ENCODE data around the gene ADAMTS10.
"Not testable (repeated sequence)": the region's sequence is repeated elsewhere in the genome, so short reads cannot be mapped to it uniquely, and the experiment has no call there.

Gene ADAMTS10

DNA sequence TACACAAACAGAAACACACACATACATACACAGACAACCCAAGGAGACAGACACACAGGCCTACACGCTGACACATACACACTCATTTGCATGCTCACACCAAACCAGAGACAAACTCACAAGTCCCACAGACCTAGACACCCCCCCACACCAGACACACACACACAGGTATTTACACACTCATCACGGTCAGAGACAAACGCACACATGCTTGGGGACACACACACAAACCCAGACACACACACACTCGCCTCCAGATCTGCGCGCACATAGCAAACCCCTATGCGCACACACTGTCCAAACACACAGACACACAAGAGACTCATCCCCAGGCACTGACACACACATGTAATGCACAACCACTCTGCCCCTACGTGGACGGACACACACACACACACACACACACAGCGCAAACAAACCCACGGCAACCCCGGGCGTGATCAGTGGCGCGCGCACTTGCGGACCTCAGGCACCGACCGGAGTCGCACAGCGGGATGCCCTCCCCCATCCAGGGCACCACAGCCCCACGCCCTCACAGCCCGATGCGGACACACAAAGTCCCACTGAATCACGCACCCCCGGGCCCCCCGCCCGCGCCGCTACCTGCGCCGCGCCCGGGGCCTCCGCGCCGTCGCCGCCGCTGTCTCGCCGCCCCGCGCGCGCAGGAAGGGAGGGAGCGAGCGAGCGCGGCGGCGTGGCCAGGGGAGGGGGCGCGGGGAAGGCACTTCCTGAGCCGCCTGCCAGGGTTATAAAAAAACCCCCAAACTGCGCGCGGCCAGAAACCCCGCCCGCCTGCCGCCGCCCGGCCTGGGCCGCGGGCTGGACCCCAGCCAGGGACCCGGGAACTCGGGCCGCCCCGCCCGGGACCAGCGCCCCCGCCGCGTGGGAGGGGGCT lies at the start of gene ADAMTS10:
ADAMTS10 (minus strand) TSS at position 675 of the 895 bp plus-strand sequence. CDS start 5,005 bp downstream, outside the sequence.
- DNase-seq, result peak; percentile 47

DNA sequence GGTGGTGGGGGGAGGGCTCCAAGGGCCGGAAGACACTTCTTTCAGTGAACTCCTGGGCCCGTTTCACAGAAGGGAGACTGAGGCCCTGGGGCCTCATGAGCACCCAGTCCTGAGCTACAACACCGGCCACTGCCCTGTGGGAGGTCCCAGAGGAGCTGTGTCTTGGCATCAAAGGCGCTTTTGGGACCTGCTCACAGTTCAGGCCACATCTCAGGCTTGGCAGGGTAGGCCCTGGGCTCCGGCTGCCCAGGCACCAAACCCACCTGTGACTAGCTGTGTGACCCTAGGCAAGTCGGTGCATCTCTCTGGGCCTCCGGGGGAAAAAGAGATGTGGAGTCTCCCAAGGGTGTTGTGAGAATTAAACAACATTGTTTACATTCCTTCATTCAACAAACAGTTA lies 49.4 kb upstream of the ADAMTS10 start:
- no peak for DNase-seq

DNA sequence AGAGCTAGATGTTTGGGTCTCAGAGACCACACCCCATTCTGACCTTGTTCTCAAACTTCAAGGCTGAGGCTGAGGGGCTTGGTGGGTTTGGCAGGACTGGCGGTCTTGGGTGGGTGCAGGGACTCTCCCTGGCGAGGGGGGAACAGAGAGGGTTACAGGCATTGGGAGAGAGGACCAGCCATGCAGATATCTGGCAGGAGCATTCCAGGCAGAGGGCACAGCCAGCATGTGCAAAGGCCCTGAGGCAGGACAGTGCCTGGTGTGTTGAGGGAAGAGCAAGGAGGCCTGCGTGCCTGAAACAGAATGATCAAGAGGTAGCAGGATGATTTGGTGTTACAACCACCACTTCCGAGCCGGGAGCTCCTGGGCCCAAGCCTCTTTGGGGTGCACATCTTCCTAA lies 47.4 kb upstream of the ADAMTS10 start:
- DNase-seq, result no peak

DNA sequence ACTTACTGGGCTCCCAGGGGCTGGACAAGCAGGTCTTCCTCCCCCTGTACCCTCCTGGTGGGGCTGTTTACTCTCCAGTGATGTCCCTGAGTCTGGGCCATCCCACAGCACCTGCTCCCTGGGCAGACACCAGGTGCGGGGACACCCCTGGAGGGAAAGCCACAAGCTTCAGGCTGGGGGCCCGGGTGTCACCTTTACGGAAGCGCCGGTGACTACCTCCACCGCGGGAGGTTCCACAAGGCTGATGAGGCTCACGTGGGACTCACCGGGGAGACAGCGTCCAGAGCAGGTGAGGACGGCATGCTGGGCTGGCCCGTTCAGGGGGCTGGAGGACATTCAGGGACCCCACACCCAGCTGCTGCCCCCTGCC lies 44.8 kb upstream of the ADAMTS10 start:
- DNase-seq, result no peak

DNA sequence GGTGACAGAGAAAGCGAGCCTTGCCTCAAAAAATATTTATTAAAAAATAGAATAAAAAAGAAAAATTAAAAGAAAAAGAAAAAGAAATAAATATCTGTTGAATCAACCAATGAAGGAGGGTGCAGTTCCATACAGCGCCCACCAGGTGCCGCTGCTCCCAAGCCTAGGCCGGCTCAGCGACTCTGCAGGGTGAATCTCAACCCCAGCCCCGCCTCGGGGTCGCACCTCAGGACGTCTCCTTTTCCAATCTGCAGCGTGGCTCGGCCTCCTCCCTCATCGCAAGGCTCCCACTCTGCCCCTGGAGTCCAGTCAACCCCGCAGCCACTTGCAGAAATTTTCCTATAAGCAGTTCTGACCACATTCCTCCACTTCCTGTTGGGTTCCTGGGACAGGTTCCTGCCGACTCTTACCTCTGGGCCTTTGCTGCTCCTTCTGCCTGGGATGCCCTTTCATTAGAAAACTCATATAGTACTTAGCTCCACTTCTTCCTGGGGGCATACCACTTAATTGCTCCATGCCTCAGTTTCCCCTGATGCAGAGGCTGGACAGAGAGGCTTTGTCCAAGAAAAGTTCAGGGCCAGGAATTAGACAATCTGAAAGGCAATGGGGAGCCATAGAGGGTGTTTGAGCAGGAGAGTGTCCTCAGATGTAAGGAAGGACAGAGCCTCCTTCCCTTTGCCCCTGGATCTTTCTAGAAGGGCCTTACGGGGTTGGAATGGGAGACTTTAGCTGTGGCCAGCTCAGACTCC lies 44.2 kb upstream of the ADAMTS10 start:
- peak; percentile 73 for DNase-seq

DNA sequence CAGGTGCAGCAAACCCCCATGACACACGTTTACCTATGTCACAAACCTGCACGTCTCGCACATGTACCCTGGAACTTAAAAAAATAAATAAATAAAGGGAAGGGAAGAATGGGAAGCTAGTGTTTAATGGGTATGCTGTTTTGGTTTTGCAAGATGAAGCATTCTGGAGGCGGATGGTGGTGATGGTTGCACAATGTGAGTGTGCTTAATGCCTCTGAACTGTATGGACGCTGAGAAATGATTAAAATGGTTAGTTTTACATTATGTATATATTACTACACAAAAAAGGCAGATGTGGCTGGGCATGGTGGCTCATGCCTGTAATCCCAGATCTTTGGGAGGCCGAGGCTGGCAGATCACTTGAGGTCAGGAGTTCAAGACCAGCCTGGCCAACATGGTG lies 37.7 kb upstream of the ADAMTS10 start:
- peak; percentile 27 for DNase-seq

DNA sequence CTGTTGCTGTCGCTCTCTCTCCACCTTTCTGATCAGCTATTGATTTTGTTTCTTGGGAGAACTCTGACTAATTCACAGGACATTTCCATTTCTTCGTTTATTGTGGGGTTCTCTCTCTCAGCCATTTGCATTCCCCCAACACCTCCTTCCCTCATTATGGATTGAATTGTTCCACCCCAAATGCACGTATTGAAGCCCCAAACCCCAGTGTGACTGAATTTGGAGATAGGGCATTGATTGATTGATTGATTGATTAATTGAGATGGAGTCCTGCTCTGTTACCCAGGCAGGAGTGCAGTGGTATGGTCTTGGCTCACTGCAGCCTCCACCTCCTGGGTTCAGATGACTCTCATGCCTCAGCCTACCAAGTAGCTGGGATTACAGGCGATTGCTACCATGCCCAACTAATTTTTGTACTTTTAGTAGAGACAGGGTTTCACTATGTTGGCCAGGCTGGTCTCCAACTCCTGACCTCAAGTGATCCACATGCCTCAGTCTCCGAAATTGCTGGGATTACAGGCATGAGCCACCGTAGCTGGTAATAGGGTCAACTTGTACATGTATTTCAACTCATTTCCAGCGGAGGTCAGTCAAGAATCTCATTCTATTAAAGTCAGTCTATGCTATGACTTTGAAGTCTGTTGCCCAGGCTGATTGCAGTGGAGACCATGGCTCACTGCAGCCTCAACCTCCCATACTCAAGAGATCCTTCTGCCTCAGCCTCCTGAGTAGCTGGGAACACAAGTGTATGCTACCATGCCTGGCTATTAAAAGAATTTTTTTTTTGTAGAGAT lies 33.5 kb upstream of the ADAMTS10 start:
- peak; percentile 43 for DNase-seq

DNA sequence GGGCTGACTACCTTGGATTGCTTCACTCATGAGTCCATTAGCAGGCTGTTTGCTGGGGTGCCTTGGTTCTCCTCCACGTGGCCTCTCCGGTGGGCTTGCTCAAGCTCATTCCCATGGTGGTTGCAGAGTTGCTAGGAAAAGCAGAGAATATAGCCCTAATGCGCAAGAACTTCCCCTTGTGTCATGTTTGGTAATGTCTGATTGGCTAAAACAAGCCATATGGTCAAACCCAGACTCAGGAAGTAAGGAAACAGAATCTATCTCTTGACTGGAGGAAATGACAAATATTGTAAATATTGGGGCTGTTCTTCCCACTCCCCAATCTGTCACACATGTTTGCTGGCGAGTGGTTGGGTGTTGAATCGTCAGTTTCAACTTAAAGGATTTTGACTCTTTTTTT lies 32.0 kb upstream of the ADAMTS10 start:
- DNase-seq, result no peak

DNA sequence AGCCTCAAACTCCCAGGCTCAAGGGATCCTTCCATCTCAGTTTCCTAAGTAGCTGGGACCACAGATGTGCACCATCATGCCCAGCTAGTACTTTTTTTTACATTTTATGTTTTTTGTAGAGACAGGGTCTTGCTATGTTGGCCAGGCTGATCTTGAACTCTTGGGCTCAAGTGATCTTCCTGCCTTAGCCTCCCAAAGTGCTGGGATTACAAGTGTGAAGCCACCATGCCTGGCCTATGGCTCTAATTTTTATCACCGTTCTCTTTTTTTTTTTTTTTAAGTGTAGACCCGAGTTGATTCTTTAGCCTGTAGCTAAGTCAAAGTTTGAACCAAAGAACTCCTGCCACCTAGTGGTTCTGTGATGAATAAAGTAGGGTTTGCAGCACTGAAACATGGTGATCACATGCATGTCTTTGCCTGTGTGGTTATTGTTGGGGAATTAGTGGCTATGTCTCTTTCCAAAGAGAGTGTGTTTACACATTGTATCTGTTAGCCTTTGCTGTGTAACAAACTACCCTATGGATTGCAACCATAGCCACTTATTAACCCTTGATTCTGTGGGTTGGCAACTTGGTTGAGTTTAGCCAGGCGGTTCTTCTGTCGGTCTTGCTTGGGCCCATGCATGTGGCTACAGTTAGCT lies 31.5 kb upstream of the ADAMTS10 start:
- DNase-seq, result peak; percentile 76

DNA sequence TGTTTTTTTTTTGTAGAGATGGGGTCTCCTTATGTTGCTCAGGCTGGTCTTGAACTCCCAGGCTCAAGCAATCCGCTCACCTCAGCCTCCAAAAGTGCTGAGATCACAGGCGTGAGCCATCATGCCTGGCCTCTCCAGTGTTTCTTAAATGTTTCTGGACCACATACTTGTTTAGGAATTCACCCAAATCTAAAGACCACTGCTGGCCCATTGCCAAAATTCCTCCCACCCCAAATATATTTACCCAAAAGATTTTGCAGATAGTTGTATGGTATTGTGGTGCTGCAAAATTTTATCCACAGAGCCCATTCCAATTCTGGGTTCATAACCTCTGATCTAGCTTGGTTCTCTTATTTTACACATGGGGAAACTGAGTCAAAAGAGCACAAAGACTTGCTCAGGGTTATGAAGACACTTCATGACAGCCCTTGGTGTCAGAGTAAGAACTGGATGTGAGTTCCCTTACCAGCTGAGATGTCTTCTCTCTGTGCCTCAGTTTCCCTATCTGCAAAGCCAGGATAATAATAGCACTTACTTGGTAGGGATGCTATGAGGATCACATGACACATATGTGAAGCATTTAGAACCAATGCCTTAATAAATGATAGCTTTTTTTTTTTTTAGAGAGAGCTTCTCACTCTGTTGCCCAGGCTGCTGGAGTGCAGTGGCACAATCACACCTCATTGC lies 30.8 kb upstream of the ADAMTS10 start:
- DNase-seq, result no peak

DNA sequence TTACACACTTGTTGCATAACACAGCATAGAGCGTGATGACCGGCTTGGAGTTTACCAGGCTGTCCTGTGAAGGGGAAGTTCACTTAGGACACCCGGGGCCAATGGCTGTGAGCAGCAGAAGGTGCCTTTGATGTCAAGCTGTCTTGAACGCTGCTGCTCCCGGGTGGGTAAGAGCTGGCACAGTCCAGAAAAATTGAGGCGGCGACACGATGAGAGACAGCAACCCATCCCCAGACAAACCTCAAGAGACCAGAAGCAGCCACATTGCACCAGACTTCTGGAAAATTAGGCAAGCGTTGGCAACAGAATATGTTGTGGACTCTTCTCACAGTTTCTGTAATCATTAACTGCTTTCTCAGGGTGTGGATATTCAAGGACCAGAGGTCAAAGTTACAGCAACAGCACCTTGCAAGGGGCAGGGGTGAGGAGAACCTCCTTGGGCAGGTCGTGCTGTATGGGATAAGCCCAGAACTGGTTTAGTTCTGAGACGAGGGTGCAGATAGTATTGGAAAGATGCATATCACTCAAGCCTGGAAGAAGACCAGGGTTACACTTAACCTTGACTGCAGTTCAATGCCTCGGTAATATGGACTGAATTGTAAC lies 30.0 kb upstream of the ADAMTS10 start:
- peak; percentile 51 for DNase-seq

DNA sequence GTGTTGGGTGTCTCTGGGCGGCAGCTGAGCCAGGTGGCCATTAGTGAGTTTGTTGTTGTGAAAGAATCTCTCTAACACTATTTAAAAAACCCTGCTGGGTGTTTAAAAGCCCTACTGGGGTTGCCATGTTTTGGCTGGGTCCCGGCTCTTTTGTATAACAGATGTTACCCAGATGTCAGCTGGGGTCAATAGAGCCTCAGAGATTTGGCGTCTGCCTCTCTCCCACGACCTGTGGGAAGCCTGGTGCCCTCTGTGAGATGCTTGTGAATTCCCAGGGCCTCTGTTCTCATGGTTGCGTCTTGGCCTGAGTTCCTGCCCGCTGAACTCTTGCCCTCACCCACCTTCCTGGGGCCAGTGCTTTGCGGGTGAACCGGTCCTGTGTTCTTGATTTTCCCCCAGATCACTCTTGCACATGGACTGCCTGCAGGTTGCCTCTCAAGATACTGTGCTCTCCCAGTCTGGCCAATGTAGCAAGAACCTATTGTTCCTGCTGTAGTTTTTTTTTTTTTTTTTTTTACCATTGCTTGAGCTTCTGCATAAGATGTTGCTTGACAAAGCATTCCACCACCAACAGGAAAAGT lies 29.4 kb upstream of the ADAMTS10 start:
- no peak for DNase-seq

DNA sequence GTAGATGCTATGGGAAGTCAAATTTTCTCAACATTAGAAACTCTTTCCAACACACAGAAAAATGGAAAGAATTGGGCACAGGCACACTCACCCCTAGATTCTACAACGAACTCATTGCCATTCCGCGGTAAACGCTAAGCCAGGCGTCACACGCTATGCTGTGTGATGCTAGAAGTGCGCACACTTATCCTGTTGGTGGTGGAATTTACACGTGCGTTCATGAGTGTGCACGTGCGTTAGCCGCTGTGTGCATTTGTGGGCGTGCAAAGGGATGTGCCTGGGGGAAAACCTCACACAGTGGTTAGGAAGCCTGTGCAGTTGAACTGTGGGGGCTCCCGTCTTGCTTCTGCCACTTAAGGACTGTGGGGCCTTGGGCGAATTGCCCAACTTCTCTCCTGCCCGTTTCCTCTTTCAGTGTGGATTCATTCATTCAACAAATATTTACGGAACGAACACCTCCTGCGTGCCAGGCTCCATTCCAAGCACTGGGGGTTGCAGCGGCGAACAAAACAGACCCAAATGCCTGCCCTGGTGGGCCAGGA lies 27.6 kb upstream of the ADAMTS10 start:
- peak; percentile 58 for DNase-seq

DNA sequence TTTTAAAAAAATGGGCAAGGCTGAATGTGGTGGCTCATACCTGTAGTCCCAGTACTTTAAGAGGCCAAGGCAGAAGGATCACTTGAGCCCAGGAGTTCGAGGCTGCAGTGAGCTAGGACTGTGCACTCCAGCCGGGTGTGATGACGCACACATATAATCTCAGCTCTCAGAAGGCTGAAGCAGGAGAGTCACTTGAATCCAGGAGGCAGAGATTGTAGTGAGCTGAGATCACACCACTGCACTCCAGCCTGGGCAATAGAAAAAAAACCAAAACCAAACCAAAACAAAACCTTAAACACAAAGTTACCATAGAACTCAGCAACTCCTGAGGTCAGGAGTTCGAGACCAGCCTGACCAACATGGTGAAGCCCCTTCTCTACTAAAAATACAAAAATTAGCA lies 26.6 kb upstream of the ADAMTS10 start:
- not testable (repeated sequence) for DNase-seq

DNA sequence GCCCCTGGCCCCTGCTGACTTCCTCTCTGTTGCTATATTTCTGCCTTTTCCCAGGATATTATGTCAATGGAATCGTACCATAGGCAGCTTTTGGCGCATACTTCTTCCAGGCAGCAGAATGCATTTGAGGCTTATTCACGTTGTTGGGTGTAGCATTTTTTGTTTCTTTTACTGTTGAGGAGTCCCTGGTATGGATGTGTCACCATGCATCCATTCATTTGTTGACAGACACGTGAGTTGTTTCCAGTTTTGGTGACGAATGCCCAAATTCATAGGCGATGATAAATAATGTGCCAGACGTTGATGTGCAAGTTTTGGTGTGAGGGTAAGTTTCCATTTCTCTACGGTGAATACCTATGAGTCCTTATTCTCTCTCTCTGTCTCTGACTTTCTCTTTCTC lies 24.9 kb upstream of the ADAMTS10 start:
- DNase-seq, result no peak

DNA sequence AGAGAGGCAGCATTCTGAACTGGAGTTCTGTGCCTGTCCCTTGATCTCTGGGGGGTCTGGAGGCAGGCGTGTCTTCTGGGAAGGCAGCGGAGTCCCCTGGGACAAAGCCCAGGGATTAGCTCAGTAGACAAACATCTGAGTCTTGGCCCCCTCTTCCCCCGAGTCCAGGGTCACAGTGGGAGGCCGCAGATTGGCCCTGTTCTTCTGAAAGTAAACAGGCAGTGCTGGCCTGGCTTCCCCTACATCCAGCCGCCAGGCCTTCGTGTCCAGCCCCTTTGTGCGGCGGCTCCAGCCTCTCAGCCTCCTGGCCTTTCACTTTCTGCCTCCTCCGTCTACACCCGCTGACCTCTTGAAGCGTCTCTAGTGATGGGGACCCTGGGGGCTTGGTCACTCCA lies 20.9 kb upstream of the ADAMTS10 start:
- no peak for DNase-seq

DNA sequence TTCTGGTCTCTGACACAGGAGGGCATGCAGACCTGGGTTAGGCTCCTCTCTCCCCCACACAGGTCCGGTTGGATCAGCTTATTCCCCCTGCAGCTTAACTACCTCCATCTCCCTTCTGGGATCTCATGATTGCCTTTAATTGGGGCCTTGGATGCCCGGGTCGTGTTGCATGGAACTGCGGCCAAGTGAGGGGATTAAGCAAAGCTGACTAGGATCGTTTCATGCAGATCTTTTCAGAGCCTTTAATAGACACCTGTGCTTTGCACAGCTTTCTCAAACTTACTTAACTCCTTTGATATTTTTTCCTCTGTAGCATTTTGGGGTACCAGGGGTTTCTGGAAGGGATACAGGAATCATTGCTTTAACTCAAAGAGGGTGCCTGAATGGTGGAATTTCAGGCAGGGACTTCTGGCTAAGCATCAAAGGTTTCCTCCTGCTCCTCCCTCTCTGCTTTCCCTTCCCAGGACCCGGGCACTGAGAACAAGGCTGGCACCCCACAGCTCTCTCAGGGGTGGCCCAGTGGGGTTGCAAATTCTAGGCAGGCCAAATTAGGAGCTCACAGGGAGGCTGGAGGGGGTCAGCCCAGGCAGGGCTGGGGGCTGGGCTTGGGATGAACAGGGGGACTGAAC lies 20.4 kb upstream of the ADAMTS10 start:
- no peak for DNase-seq

DNA sequence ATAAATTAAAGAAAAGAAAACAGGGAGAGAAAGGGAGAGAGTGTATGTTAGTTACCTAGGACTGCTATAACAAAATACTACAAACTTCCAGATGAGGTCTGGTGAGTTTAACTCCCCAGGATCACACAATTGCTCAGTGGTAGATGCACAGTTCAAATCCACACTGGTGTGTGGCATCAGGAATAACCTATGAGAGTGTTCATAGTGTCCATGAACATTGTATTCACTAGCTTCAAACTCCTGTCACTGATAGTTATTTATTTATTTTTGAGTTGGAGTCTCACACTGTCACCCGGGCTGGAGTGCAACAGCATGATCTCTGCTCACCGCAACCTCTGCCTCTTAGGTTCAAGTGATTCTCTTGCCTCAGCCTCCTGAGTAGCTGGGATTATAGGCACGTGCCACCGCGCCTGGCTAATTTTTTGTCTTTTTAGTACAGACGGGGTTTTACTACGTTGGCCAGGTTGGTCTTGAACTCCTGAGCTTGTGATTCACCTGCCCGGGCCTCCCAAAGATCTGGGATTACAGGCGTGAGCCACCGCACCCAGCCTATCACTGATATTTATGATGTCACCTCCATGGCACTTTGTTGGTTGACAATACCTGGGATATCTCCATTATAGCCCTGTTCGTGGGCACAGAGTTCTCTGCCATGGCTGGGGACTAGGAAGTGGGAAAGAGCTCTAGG lies 19.6 kb upstream of the ADAMTS10 start, which contains the start of gene NFILZ:
NFILZ (plus strand) TSS at position 638 of the 688 bp plus-strand sequence. CDS start 46,133 bp downstream, outside the sequence.
- DNase-seq, result no peak

DNA sequence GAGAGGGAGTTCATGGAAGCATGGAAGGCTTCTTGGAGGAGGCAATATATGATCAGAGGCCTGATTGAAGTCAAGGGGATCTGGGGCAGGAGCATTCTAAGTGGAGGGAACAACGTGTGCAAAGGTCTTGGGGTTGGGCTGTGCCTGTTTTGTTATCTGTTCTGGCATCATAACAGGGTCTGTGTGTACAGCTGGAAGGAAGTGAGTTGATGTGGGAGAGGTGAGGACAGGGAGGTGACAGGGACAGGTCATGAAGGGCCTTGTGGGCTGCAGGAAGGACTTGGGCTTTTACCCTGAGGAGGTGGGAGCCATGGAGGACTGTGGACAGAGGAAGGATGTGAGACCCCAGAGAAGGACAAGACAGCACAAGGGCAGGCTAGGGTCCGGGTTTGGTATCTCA lies 18.7 kb upstream of the ADAMTS10 start:
- no peak for DNase-seq

DNA sequence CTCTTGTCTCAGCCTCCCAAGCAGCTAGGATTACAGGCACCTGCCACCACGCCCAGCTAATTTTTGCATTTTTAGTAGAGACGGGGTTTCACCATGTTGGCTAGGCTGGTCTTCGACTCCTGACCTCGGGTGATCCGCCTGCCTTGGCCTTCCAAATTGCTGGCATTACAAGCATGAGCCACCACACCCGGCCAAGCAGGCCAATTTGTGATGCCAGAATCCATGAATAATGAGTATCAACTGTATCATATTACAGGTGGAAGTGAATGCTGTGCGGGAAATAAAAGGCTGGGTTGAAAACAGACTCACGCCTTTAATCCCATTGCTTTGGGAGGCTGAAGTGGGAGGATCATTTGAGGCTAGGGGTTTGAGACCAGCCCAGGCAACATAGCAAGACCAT lies 16.3 kb upstream of the ADAMTS10 start:
- no peak for DNase-seq

All from hematopoietic multipotent progenitor cell treated with erythropoietin and hydrocortisone succinate and interleukin-3 and kit ligand, for 6 days (in vitro differentiated cells).